Endothelial cell of umbilical vein (primary cell): ENCODE results near the gene VSIG10.

Experiments
- EZH2 ChIP-seq: IDR thresholded peaks from 2 replicates; pipeline ENCODE4 v1.6.1; 2012; ENCODE audit warnings: borderline replicate concordance, low read depth, mild to moderate bottlenecking, moderate library complexity, low read length, inconsistent platforms; ENCODE audit not compliant: severe bottlenecking
- JUN ChIP-seq: IDR thresholded peaks from 2 replicates; pipeline ENCODE4 v1.6.1; 2011; ENCODE audit warnings: borderline replicate concordance, low read depth; ENCODE audit not compliant: insufficient read length, insufficient read depth
- POLR2A ChIP-seq: IDR thresholded peaks from 2 replicates; pipeline ENCODE4 v1.6.1; 2012; ENCODE audit warnings: low read depth, mild to moderate bottlenecking, control low read depth, low read length
- POLR2AphosphoS5 ChIP-seq: IDR thresholded peaks from 2 replicates; pipeline ENCODE4 v1.6.1; 2012; ENCODE audit warnings: low read depth, mild to moderate bottlenecking, control low read depth, low read length, moderate library complexity; ENCODE audit not compliant: insufficient read depth
- TF ChIP-seq, protein P1 (sequence below), 2 donors: IDR thresholded peaks; 1 replicate in 1 of 2; 2 replicates in 1 of 2; pipeline ENCODE4 v1.5.1; 2011; ENCODE audit warnings: low read length in 2 of 2, mild to moderate bottlenecking in 2 of 2, moderate library complexity in 2 of 2, control low read depth in 1 of 2, inconsistent platforms in 1 of 2, low read depth in 1 of 2; ENCODE audit not compliant: insufficient read depth in 1 of 2; ENCODE audit errors: extremely low read depth in 1 of 2
- TF ChIP-seq, protein P2 (sequence below): IDR thresholded peaks from 2 replicates; pipeline ENCODE4 v1.6.1; 2011; ENCODE audit not compliant: insufficient read depth, insufficient read length

DNA sequence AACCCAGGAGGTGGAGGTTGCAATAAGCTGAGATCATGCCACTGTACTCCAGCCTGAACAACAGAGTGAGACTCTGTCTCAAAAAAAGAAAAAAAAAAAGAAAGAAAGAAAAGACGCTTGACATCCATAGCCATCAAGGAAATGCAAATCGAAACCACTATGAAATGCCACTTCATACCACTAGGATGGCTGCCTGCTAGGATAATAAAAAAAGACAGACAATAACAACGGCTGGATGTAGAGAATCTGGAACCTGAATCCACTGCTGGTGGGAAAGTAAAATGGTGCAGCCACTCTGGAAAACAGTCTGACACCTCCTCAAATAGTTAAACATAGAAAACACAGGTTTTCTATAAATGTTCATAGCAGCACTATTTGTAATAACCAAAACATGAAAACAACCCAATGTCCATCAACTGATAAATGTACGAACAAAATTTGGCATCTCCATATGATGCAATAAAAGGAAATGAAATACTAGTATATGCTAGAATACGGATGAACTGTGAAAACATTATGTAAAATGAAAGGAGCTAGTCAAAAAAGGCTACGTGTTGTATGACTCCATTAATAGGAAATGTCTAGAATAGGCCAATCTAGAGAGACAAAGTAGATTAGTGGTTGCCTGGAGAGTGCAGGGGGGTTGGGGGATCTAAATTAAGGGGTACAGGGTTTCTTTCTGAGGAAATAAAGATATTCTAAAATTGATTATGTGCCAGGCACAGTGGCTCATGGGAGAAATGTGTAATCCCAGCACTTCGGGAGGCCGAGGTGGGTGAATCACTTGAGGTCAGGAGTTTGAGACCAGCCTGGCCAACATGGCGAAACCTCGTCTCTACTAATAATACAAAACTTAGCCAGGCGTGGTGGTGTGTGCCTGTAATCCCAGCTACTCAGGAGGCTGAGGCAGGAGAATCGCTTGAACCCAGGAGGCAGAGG, 52.6 kb downstream of the VSIG10 start:
- TF ChIP-seq JUN, result no peak
- TF ChIP-seq, protein P1, sequence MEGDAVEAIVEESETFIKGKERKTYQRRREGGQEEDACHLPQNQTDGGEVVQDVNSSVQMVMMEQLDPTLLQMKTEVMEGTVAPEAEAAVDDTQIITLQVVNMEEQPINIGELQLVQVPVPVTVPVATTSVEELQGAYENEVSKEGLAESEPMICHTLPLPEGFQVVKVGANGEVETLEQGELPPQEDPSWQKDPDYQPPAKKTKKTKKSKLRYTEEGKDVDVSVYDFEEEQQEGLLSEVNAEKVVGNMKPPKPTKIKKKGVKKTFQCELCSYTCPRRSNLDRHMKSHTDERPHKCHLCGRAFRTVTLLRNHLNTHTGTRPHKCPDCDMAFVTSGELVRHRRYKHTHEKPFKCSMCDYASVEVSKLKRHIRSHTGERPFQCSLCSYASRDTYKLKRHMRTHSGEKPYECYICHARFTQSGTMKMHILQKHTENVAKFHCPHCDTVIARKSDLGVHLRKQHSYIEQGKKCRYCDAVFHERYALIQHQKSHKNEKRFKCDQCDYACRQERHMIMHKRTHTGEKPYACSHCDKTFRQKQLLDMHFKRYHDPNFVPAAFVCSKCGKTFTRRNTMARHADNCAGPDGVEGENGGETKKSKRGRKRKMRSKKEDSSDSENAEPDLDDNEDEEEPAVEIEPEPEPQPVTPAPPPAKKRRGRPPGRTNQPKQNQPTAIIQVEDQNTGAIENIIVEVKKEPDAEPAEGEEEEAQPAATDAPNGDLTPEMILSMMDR (IDR thresholded peaks at IDR 0.05; ENCODE audit: extremely low read depth in 1 of 2, insufficient read depth in 1 of 2, low read depth in 1 of 2, low read length in 2 of 2), result no peak
- TF ChIP-seq POLR2AphosphoS5, result no peak
- TF ChIP-seq EZH2, result no peak
- TF ChIP-seq POLR2A, result no peak
- TF ChIP-seq, protein P2, sequence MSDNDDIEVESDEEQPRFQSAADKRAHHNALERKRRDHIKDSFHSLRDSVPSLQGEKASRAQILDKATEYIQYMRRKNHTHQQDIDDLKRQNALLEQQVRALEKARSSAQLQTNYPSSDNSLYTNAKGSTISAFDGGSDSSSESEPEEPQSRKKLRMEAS, result no peak
